IMR-90 (cell line): ENCODE results near the gene TSKU. TPM values are rescaled to one million over a fixed set of nuclear protein-coding genes. Genes with fewer than 3 reads are reported as not detected.
A peak's percentile ranks its signal among the peaks of the same experiment; 100 is the strongest.

ENCODE experiments used
- ATAC-seq: fragments of 200-7000 bp; cut with Tn5 transposase; 2 replicates; pipeline ENCODE4 v1.9.1; 2020; ENCODE audit warnings: low read depth, mild to moderate bottlenecking, moderate library complexity
- BruUV-seq: library from RNA; stranded (reverse); fragments of 400-500 nt; replicated peaks from 2 replicates; lab custom pipeline; 2021; lab: Mats Ljungman, UMichigan
- CTCF ChIA-PET: fragments of 300-600 bp; formaldehyde crosslinking; extraction: SDS; loops from one replicate; lab custom pipeline; 2021; ENCODE audit warnings: antibody characterized with exemption; lab: Yijun Ruan, JAX
- POLR2A ChIA-PET: fragments of 300-600 bp; sonication (Branson Sonifier 250); formaldehyde crosslinking; loops from one replicate; lab custom pipeline; 2022; ENCODE audit warnings: antibody characterized with exemption; ENCODE audit not compliant: unreplicated experiment; lab: Charles Lee
- DNase-seq: peaks from one replicate; pipeline ENCODE4 v3.0.0; 2013
- H2AFZ ChIP-seq: replicated peaks from 2 replicates; pipeline ENCODE3; 2013; ENCODE audit warnings: low read length, mild to moderate bottlenecking; ENCODE audit not compliant: poor library complexity
- H2AK5ac ChIP-seq: 2 replicates; pipeline ENCODE4 v1.6.1; 2013; ENCODE audit warnings: low read depth, low read length, inconsistent platforms
- H2AK9ac ChIP-seq: replicated peaks from 2 replicates; pipeline ENCODE3; 2013; ENCODE audit warnings: mild to moderate bottlenecking, low read depth, low read length, moderate library complexity; ENCODE audit not compliant: poor library complexity
- H2BK120ac ChIP-seq: 2 replicates; pipeline ENCODE4 v1.6.1; 2013; ENCODE audit warnings: low read depth, low read length, inconsistent platforms
- H2BK15ac ChIP-seq: 3 replicates; pipeline ENCODE4 v1.6.1; 2013; ENCODE audit warnings: low read depth, low read length, inconsistent platforms
- H2BK20ac ChIP-seq: 2 replicates; pipeline ENCODE4 v1.6.1; 2013; ENCODE audit warnings: low read depth, mild to moderate bottlenecking, inconsistent platforms, low read length, moderate library complexity
- H2BK5ac ChIP-seq: 2 replicates; pipeline ENCODE4 v1.6.1; 2013; ENCODE audit warnings: mild to moderate bottlenecking, low read depth, low read length, inconsistent platforms; ENCODE audit not compliant: poor library complexity, severe bottlenecking
- H3K14ac ChIP-seq: replicated peaks from 2 replicates; pipeline ENCODE4 v1.6.1; 2013; ENCODE audit warnings: low read depth, low read length, inconsistent platforms
- H3K18ac ChIP-seq: 2 replicates; pipeline ENCODE4 v1.6.1; 2013; ENCODE audit warnings: low read depth, low read length, control low read depth
- H3K23ac ChIP-seq: 2 replicates; pipeline ENCODE4 v1.6.1; 2013; ENCODE audit warnings: low read depth, low read length, inconsistent platforms
- H3K27ac ChIP-seq: 2 replicates; pipeline ENCODE4 v1.5.1; 2013; ENCODE audit warnings: mild to moderate bottlenecking, control low read depth, low read length; ENCODE audit not compliant: insufficient read depth
- H3K27me3 ChIP-seq: 2 replicates; pipeline ENCODE4 v1.6.1; 2013; ENCODE audit warnings: low read length; ENCODE audit not compliant: control insufficient read depth, insufficient read depth
- H3K36me3 ChIP-seq: 2 replicates; pipeline ENCODE4 v1.6.1; 2013; ENCODE audit warnings: low read length, mixed read lengths; ENCODE audit not compliant: control insufficient read depth, insufficient read depth
- H3K4ac ChIP-seq: 2 replicates; pipeline ENCODE4 v1.6.1; 2013; ENCODE audit warnings: low read depth, low read length, inconsistent platforms
- H3K4me1 ChIP-seq: 2 replicates; pipeline ENCODE4 v1.6.1; 2013; ENCODE audit warnings: low read length, mixed read lengths; ENCODE audit not compliant: control insufficient read depth, insufficient read depth
- H3K4me2 ChIP-seq: 2 replicates; pipeline ENCODE4 v1.6.1; 2013; ENCODE audit warnings: low read depth, mild to moderate bottlenecking, control low read depth, low read length, moderate library complexity
- H3K4me3 ChIP-seq: 2 replicates; pipeline ENCODE4 v1.5.1; 2013; ENCODE audit warnings: low read depth, mild to moderate bottlenecking, control low read depth, low read length, moderate library complexity; ENCODE audit not compliant: insufficient read depth
- H3K56ac ChIP-seq: 2 replicates; pipeline ENCODE4 v1.6.1; 2013; ENCODE audit warnings: low read length, inconsistent platforms; ENCODE audit not compliant: insufficient read depth; ENCODE audit errors: extremely low read depth
- H3K79me1 ChIP-seq, 2 experiments: 2 replicates each; pipeline ENCODE4 v1.6.1; 2013; ENCODE audit warnings: low read length in 2 of 2, inconsistent platforms in 1 of 2, low read depth in 1 of 2
- H3K9ac ChIP-seq: 2 replicates; pipeline ENCODE4 v1.6.1; 2013; ENCODE audit warnings: low read depth, low read length, control low read depth
- H3K9me1 ChIP-seq: 2 replicates; pipeline ENCODE4 v1.6.1; 2013; ENCODE audit warnings: low read length, inconsistent platforms; ENCODE audit not compliant: insufficient read depth
- H3K9me3 ChIP-seq: 2 replicates; pipeline ENCODE4 v1.6.1; 2013; ENCODE audit warnings: low read length; ENCODE audit not compliant: control insufficient read depth, insufficient read depth
- H4K20me1 ChIP-seq: 2 replicates; pipeline ENCODE4 v1.6.1; 2013; ENCODE audit warnings: low read length, inconsistent platforms; ENCODE audit not compliant: insufficient read depth
- H4K5ac ChIP-seq: 2 replicates; pipeline ENCODE4 v1.6.1; 2013; ENCODE audit warnings: mild to moderate bottlenecking, low read depth, low read length, control low read depth
- H4K8ac ChIP-seq, 2 experiments: 2 replicates each; pipeline ENCODE4 v1.6.1; 2013; ENCODE audit warnings: low read depth in 2 of 2, low read length in 2 of 2, control low read depth in 1 of 2, inconsistent platforms in 1 of 2
- H4K91ac ChIP-seq: 2 replicates; pipeline ENCODE4 v1.6.1; 2013; ENCODE audit warnings: low read depth, low read length, inconsistent platforms; ENCODE audit not compliant: insufficient read depth
- CTCF ChIP-seq: conservative IDR thresholded peaks from 2 replicates; pipeline ENCODE4 v1.5.1; 2012; ENCODE audit warnings: mild to moderate bottlenecking, low read depth, low read length, improper control_type of control experiment
- MAFK ChIP-seq: IDR thresholded peaks from 2 replicates; pipeline ENCODE4 v1.6.1; 2012; ENCODE audit warnings: low read depth, low read length, improper control_type of control experiment
- MAZ ChIP-seq: IDR thresholded peaks from 2 replicates; pipeline ENCODE4 v1.6.1; 2012; ENCODE audit warnings: low read depth, mild to moderate bottlenecking, low read length, improper control_type of control experiment, moderate library complexity, borderline replicate concordance
- MXI1 ChIP-seq: IDR thresholded peaks from 2 replicates; pipeline ENCODE4 v1.6.1; 2012; ENCODE audit warnings: low read depth, mild to moderate bottlenecking, low read length, moderate library complexity, borderline replicate concordance
- NFE2L2 ChIP-seq: fragments of 150-350 bp; IDR thresholded peaks from 2 replicates; pipeline ENCODE4 v1.6.1; 2016; ENCODE audit warnings: low read depth, mild to moderate bottlenecking, low read length
- POLR2A ChIP-seq: IDR thresholded peaks from 2 replicates; pipeline ENCODE4 v1.6.1; 2012; ENCODE audit warnings: mild to moderate bottlenecking, low read depth, low read length
- RAD21 ChIP-seq: IDR thresholded peaks from 2 replicates; pipeline ENCODE4 v1.6.1; 2012; ENCODE audit warnings: low read length, improper control_type of control experiment
- RCOR1 ChIP-seq: IDR thresholded peaks from 2 replicates; pipeline ENCODE4 v1.6.1; 2012; ENCODE audit warnings: mild to moderate bottlenecking, low read length, improper control_type of control experiment; ENCODE audit not compliant: insufficient replicate concordance
- RFX5 ChIP-seq: IDR thresholded peaks from 2 replicates; pipeline ENCODE4 v1.8.0; 2012; ENCODE audit warnings: low read depth, mild to moderate bottlenecking, low read length, moderate library complexity
- SMC3 ChIP-seq: fragments of 150-350 bp; IDR thresholded peaks from 2 replicates; pipeline ENCODE4 v1.6.1; 2016; ENCODE audit warnings: low read depth, mild to moderate bottlenecking, antibody characterized with exemption, low read length, moderate library complexity
- dilution Hi-C: fragments of 300-500 bp; cut with HindIII; formaldehyde crosslinking; loops from one replicate; pipeline ENCODE4 v1.14.3; 2018; ENCODE audit warnings: low sequenced_read_pairs; ENCODE audit not compliant: unreplicated experiment
- in situ Hi-C: fragments of 300-500 bp; cut with MboI; formaldehyde crosslinking; loops from 3 replicates; pipeline ENCODE4 v1.14.3; 2019; ENCODE audit warnings: low sequenced_read_pairs, inconsistent platforms, mixed read lengths
- intact Hi-C: fragments of 100-400 bp; cut with micrococcal nuclease; formaldehyde crosslinking; loops from 2 replicates; pipeline ENCODE4 v1.10.0; 2022
- polyA plus RNA-seq, 3 experiments: library from polyadenylated mRNA; depleted of rRNA; stranded (reverse); fragments of >200 nt; gene quantifications; 2 replicates each; pipeline ENCODE4 v1.2.3, GENCODE V29; 2012; ENCODE audit warnings: low replicate concordance in 1 of 3
- total RNA-seq: library from RNA; depleted of rRNA; stranded (reverse); fragments of >200 nt; gene quantifications from 2 replicates; pipeline ENCODE4 v1.2.3, GENCODE V29; 2012

Gene TSKU
- total and polyA plus RNA-seq, 2 of the 4 experiments (the other 2 are of a cell fraction): 6.8 to 26.6 TPM

GRCh38 chr11:76777305-76777704 is 5.9 kb upstream of the TSKU start:
- ATAC-seq (peak; percentile 50), DNase-seq (peak; percentile 41)
- no peak overlapping the region for H3K4me3 ChIP-seq
- H3K4me1 ChIP-seq: peaks cover 25% of the 10 kb centered on the region
- no peak overlapping the region for H4K5ac ChIP-seq
- TF ChIP-seq RFX5 (no peak), MAFK (no peak), NFE2L2 (no peak), SMC3 (no peak), RCOR1 (no peak), POLR2A (no peak), MXI1 (no peak), CTCF (no peak), RAD21 (no peak), MAZ (no peak)
- no peaks in the 10 kb centered on the region; a peak in 1 of 4 replicates for H3K79me1 ChIP-seq
- H2BK20ac ChIP-seq: no peak overlapping the region
- H3K56ac ChIP-seq: no peak overlapping the region
- H3K14ac ChIP-seq: no peak overlapping the region
- H3K9ac ChIP-seq: no peak overlapping the region
- peaks cover 10% of the 10 kb centered on the region; the same call in 1 of the 2 replicates for H3K27me3 ChIP-seq
- POLR2A ChIA-PET: no interaction called here
- H4K20me1 ChIP-seq: no peaks in the 10 kb centered on the region
- intact Hi-C loops (no loop called here), in situ Hi-C loops (no loop called here), dilution Hi-C loops (no loop called here)
- H2BK5ac ChIP-seq: no peak overlapping the region
- BruUV-seq: no TSS peak
- H3K9me1 ChIP-seq: no peaks in the 10 kb centered on the region
- no peak overlapping the region for H2BK120ac ChIP-seq
- no peak overlapping the region for H2AFZ ChIP-seq
- no peak overlapping the region for H3K4me2 ChIP-seq
- peaks cover 7% of the 10 kb centered on the region for H3K9me3 ChIP-seq
- no peak overlapping the region for H4K8ac ChIP-seq
- no peak overlapping the region for H2AK9ac ChIP-seq
- CTCF ChIA-PET: no interaction called here
- no peak overlapping the region; the same call in 1 of the 2 replicates for H3K4ac ChIP-seq
- H3K18ac ChIP-seq: no peak overlapping the region; the same call in 1 of the 2 replicates
- no peak overlapping the region for H2BK15ac ChIP-seq
- H2AK5ac ChIP-seq: no peak overlapping the region
- H3K23ac ChIP-seq: no peak overlapping the region
- peak overlapping the region; percentile 61; the same call in 1 of the 2 replicates for H3K27ac ChIP-seq
- H4K91ac ChIP-seq: no peak overlapping the region
- H3K36me3 ChIP-seq: no peaks in the 10 kb centered on the region
